Measurements from ENCODE around the gene RGS2.

- TF ChIP-seq, protein P1, sequence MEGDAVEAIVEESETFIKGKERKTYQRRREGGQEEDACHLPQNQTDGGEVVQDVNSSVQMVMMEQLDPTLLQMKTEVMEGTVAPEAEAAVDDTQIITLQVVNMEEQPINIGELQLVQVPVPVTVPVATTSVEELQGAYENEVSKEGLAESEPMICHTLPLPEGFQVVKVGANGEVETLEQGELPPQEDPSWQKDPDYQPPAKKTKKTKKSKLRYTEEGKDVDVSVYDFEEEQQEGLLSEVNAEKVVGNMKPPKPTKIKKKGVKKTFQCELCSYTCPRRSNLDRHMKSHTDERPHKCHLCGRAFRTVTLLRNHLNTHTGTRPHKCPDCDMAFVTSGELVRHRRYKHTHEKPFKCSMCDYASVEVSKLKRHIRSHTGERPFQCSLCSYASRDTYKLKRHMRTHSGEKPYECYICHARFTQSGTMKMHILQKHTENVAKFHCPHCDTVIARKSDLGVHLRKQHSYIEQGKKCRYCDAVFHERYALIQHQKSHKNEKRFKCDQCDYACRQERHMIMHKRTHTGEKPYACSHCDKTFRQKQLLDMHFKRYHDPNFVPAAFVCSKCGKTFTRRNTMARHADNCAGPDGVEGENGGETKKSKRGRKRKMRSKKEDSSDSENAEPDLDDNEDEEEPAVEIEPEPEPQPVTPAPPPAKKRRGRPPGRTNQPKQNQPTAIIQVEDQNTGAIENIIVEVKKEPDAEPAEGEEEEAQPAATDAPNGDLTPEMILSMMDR (IDR thresholded peaks at IDR 0.05), result no peak
- TF ChIP-seq EZH2 (IDR thresholded peaks at IDR 0.05) (no peak), EZH2phosphoT487 (IDR thresholded peaks at IDR 0.05) (no peak)
Measured at GRCh38 chr1:192821296-192821695, 12.5 kb downstream of the RGS2 start.
